Mesenchymal stem cell (in vitro differentiated cells and primary cell): ENCODE measurements around the gene BRIP1.

ENCODE experiments used
- DNase-seq: peaks from one replicate; pipeline ENCODE4 v3.0.0-alpha.2; 2013
- H2AFZ ChIP-seq: one replicate; pipeline ENCODE4 v1.6.1; 2013; ENCODE audit warnings: low read depth, mild to moderate bottlenecking, control low read depth, inconsistent platforms, low read length, moderate library complexity
- H2AK5ac ChIP-seq: 2 replicates; pipeline ENCODE4 v1.6.1; 2013; ENCODE audit warnings: low read length, moderate library complexity, mild to moderate bottlenecking, inconsistent platforms; ENCODE audit not compliant: severe bottlenecking
- H2BK120ac ChIP-seq: one replicate; pipeline ENCODE4 v1.6.1; 2013; ENCODE audit warnings: low read depth, mild to moderate bottlenecking, inconsistent platforms, low read length, moderate library complexity
- H2BK12ac ChIP-seq, 2 experiments: one replicate each; pipeline ENCODE4 v1.6.1; 2013; ENCODE audit warnings: inconsistent platforms in 2 of 2, low read length in 2 of 2, mild to moderate bottlenecking in 2 of 2, moderate library complexity in 2 of 2, control low read depth in 1 of 2
- H2BK15ac ChIP-seq: one replicate; pipeline ENCODE4 v1.6.1; 2013; ENCODE audit warnings: mild to moderate bottlenecking, low read depth, inconsistent platforms; ENCODE audit not compliant: poor library complexity, severe bottlenecking
- H2BK5ac ChIP-seq: 2 replicates; pipeline ENCODE4 v1.6.1; 2013; ENCODE audit warnings: low read depth, mild to moderate bottlenecking, low read length, control low read depth, inconsistent platforms; ENCODE audit not compliant: poor library complexity, severe bottlenecking
- H3K14ac ChIP-seq, 2 experiments: one replicate each; pipeline ENCODE4 v1.6.1; 2013; ENCODE audit warnings: inconsistent platforms in 2 of 2, low read length in 2 of 2, control low read depth in 1 of 2, mild to moderate bottlenecking in 1 of 2, moderate library complexity in 1 of 2
- H3K18ac ChIP-seq, 2 experiments: one replicate each; pipeline ENCODE4 v1.6.1; 2013; ENCODE audit warnings: inconsistent platforms in 2 of 2, low read length in 2 of 2, control low read depth in 1 of 2, low read depth in 1 of 2, mild to moderate bottlenecking in 1 of 2
- H3K23ac ChIP-seq, 2 experiments: one replicate each; pipeline ENCODE4 v1.6.1; 2013; ENCODE audit warnings: inconsistent platforms in 2 of 2, low read length in 2 of 2, mild to moderate bottlenecking in 2 of 2, moderate library complexity in 2 of 2, control low read depth in 1 of 2
- H3K27ac ChIP-seq: 2 replicates; pipeline ENCODE4 v1.5.1; 2013; ENCODE audit warnings: mild to moderate bottlenecking, moderate library complexity, low read length, control low read depth, inconsistent platforms; ENCODE audit not compliant: poor library complexity, severe bottlenecking
- H3K27me3 ChIP-seq, 2 experiments: 2 replicates each; pipeline versions ENCODE4 v1.6.1 to v1.7.0; 2013; ENCODE audit warnings: low read length in 2 of 2, mild to moderate bottlenecking in 2 of 2, moderate library complexity in 2 of 2, control low read depth in 1 of 2, inconsistent platforms in 1 of 2; ENCODE audit not compliant: control insufficient read depth in 1 of 2, insufficient read depth in 1 of 2
- H3K36me3 ChIP-seq, 2 experiments: 2 replicates each; pipeline versions ENCODE4 v1.6.1 to v1.7.0; 2013; ENCODE audit warnings: low read length in 2 of 2, control low read depth in 1 of 2, inconsistent platforms in 1 of 2, low read depth in 1 of 2, mild to moderate bottlenecking in 1 of 2; ENCODE audit not compliant: insufficient read depth in 2 of 2, control insufficient read depth in 1 of 2
- H3K4ac ChIP-seq, 2 experiments: one replicate each; pipeline ENCODE4 v1.6.1; 2013; ENCODE audit warnings: inconsistent platforms in 2 of 2, low read length in 2 of 2, mild to moderate bottlenecking in 2 of 2, moderate library complexity in 2 of 2, control low read depth in 1 of 2, low read depth in 1 of 2
- H3K4me1 ChIP-seq: 2 replicates; pipeline ENCODE4 v1.6.1; 2013; ENCODE audit warnings: low read depth, low read length, control low read depth; ENCODE audit not compliant: control insufficient read depth, insufficient read depth
- H3K4me2 ChIP-seq: 2 replicates; pipeline ENCODE4 v1.6.1; 2013; ENCODE audit warnings: low read length, mild to moderate bottlenecking, inconsistent platforms; ENCODE audit not compliant: poor library complexity, severe bottlenecking
- H3K4me3 ChIP-seq, 2 experiments: 2 replicates each; pipeline versions ENCODE4 v1.5.1 to v1.7.0; 2013; ENCODE audit warnings: low read length in 2 of 2, mild to moderate bottlenecking in 2 of 2, control low read depth in 1 of 2, low read depth in 1 of 2; ENCODE audit not compliant: insufficient read depth in 1 of 2
- H3K79me1 ChIP-seq: replicated peaks from 2 replicates; pipeline ENCODE4 v1.6.1; 2013; ENCODE audit warnings: mild to moderate bottlenecking, control low read depth, low read length, inconsistent platforms; ENCODE audit not compliant: poor library complexity, severe bottlenecking
- H3K9ac ChIP-seq: 2 replicates; pipeline ENCODE4 v1.7.0; 2013; ENCODE audit warnings: mild to moderate bottlenecking, low read length, moderate library complexity
- H3K9me3 ChIP-seq: 2 replicates; pipeline ENCODE4 v1.7.0; 2013; ENCODE audit warnings: mild to moderate bottlenecking, low read length; ENCODE audit not compliant: control insufficient read depth
- H4K8ac ChIP-seq: one replicate; pipeline ENCODE4 v1.6.1; 2013; ENCODE audit warnings: inconsistent platforms, mild to moderate bottlenecking, low read length, moderate library complexity
- H4K91ac ChIP-seq: one replicate; pipeline ENCODE4 v1.6.1; 2013; ENCODE audit warnings: mild to moderate bottlenecking, low read length, inconsistent platforms
- WGBS: methylation state at CpG from one replicate; pipeline ENCODE4 v1.1.7; 2013; ENCODE audit warnings: mixed read lengths; 5-methylcytosine and 5-hydroxymethylcytosine counted together

BRIP1 gene

DNA sequence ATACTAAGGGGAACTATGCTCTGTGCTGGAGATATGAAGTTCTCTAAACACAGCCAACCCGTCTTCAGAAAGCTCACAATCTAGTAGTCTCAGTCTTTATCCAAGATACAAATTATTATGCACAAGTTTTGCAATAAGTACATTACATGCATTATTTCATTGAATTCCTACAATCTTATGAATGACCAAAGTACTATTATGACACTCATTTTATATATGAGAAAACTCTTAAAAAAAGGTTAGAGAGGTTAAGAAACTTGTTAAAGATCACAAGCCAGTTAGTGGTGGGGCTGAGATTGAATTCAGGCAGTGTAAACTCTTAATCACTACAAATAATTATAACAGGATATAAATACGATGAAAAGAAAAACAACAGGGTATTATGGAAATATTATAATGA, 4.7 kb upstream of the BRIP1 start:
- H3K23ac ChIP-seq, result no peak overlapping the region
- no peak overlapping the region for H2BK12ac ChIP-seq
- no peak overlapping the region for H3K4me3 ChIP-seq
- no peak overlapping the region for H3K4ac ChIP-seq
- H2BK5ac ChIP-seq, result no peak overlapping the region
- H2AK5ac ChIP-seq, result no peak overlapping the region
- H3K9ac ChIP-seq, result no peak overlapping the region
- no peak overlapping the region for H4K8ac ChIP-seq
- no peak overlapping the region for H3K14ac ChIP-seq
- H3K27ac ChIP-seq, result no peak overlapping the region
- H3K4me2 ChIP-seq, result no peak overlapping the region
- H2AFZ ChIP-seq, result no peak overlapping the region
- no peak for DNase-seq
- H3K4me1 ChIP-seq, result no peaks in the 10 kb centered on the region
- no peak overlapping the region for H4K91ac ChIP-seq
- 100% methylated on average over 1 of the region's 2 CpGs for WGBS
- no peaks in the 10 kb centered on the region for H3K79me1 ChIP-seq
- H3K27me3 ChIP-seq, result no peaks in the 10 kb centered on the region
- H3K36me3 ChIP-seq, result peaks cover 7 to 47% of the 10 kb centered on the region in 2 experiments
- H2BK15ac ChIP-seq, result no peak overlapping the region
- H3K9me3 ChIP-seq, result no peaks in the 10 kb centered on the region
- no peak overlapping the region for H3K18ac ChIP-seq
- no peak overlapping the region for H2BK120ac ChIP-seq

DNA sequence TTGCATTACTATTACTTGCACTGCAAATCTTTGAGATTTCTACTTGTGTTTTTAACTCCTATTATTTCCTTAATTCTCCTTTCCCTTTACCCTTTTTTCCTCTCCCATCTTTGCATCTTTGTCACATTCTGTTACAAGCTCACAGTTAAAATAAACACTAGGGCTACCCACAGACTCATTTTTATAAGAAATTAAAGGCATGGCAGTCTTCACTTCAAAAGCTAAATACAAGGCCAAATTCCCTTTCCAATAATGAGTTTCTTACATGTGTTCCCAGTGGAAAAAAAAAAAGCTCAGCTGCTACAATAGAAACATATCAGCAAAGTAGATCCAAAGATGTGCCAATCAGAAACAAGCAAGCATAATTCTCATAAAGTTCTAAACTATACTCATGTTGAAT, 3.7 kb upstream of the BRIP1 start:
- H3K36me3 ChIP-seq, result peaks cover 7 to 45% of the 10 kb centered on the region in 2 experiments
- H3K79me1 ChIP-seq, result no peaks in the 10 kb centered on the region
- no peaks in the 10 kb centered on the region for H3K9me3 ChIP-seq
- H3K23ac ChIP-seq, result no peak overlapping the region
- H3K27ac ChIP-seq, result no peak overlapping the region
- H3K9ac ChIP-seq, result no peak overlapping the region
- no peak for DNase-seq
- no peak overlapping the region for H2BK5ac ChIP-seq
- H3K27me3 ChIP-seq, result no peaks in the 10 kb centered on the region
- no peak overlapping the region for H2BK15ac ChIP-seq
- H3K18ac ChIP-seq, result no peak overlapping the region
- H3K4me1 ChIP-seq, result no peaks in the 10 kb centered on the region
- H3K14ac ChIP-seq, result no peak overlapping the region
- no peak overlapping the region for H3K4me2 ChIP-seq
- H2AFZ ChIP-seq, result no peak overlapping the region
- no peak overlapping the region for H2BK12ac ChIP-seq
- H4K8ac ChIP-seq, result no peak overlapping the region
- H3K4me3 ChIP-seq, result no peak overlapping the region
- H3K4ac ChIP-seq, result no peak overlapping the region
- no peak overlapping the region for H2BK120ac ChIP-seq
- H2AK5ac ChIP-seq, result no peak overlapping the region
- H4K91ac ChIP-seq, result no peak overlapping the region

DNA sequence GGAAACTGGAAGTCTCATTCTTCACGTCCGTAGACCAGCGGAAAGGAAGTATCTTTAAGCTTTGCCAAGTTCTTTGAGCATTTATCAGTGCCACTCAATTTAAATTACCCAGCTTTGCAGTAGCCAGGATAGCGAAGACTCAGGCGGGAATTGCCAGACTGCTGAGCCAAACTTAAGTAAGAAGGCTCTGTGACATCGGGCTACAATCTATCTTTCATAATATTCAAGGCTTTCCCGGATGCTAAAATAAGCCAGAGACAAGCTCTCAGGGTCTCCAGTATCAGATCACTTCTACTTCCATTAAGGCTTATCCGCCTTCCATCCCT, 436 bp upstream of the BRIP1 start:
- no peak overlapping the region for H4K8ac ChIP-seq
- no peak overlapping the region for H3K18ac ChIP-seq
- H3K4ac ChIP-seq, result peak overlapping the region in 1 of 2 experiments; percentile 50
- peaks cover 5% of the 10 kb centered on the region for H3K79me1 ChIP-seq
- WGBS, result 11% methylated on average over 8 of the region's 8 CpGs
- H3K14ac ChIP-seq, result no peak overlapping the region
- H3K36me3 ChIP-seq, result peaks cover 4 to 15% of the 10 kb centered on the region in 2 experiments
- no peak overlapping the region for H2BK120ac ChIP-seq
- H2AK5ac ChIP-seq, result no peak overlapping the region
- peak overlapping the region; percentile 26 to 93 for H3K4me3 ChIP-seq
- no peak overlapping the region for H2BK12ac ChIP-seq
- H3K27ac ChIP-seq, result peak overlapping the region; percentile 78
- no peaks in the 10 kb centered on the region for H3K27me3 ChIP-seq
- H3K9ac ChIP-seq, result peak overlapping the region; percentile 92
- H3K9me3 ChIP-seq, result no peaks in the 10 kb centered on the region
- H2BK5ac ChIP-seq, result no peak overlapping the region
- H4K91ac ChIP-seq, result no peak overlapping the region
- H3K4me1 ChIP-seq, result peaks cover 3% of the 10 kb centered on the region
- peak overlapping the region; percentile 64 for H2AFZ ChIP-seq
- no peak overlapping the region for H3K23ac ChIP-seq
- peak overlapping the region; percentile 91 for H3K4me2 ChIP-seq
- H2BK15ac ChIP-seq, result no peak overlapping the region
- DNase-seq, result no peak

DNA sequence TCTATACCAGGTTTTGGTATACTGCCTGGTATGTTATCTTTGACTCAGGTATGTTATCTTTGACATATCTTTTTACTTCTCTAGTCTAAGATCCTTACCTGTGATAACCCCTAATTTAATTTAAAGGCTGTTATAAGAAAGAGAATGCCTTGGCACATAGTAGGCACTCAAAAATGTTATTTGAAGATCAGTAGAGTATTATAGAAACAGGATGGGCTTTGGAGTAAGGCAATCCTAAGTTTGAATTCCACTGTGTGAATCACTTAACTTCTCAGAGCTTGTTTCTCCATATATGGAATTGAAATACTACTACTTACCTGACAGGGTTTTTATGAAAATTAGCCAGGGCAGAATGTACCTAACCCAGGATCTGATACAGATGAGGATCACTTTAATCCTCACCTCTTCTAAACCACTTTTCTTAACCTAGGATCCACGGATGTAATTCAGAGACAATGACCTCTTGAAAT, 1.2 kb downstream of the BRIP1 start:
- Histone ChIP-seq H3K14ac (no peak overlapping the region), H3K27ac (peak overlapping the region; percentile 78), H3K79me1 (peaks cover 6% of the 10 kb centered on the region), H3K4me2 (no peak overlapping the region), H3K27me3 (no peaks in the 10 kb centered on the region), H3K23ac (no peak overlapping the region), H2AFZ (no peak overlapping the region), H3K4me3 (peak overlapping the region in 1 of 2 experiments; percentile 93), H3K18ac (no peak overlapping the region), H2BK12ac (no peak overlapping the region), H2BK5ac (no peak overlapping the region), H4K91ac (no peak overlapping the region), H2BK15ac (no peak overlapping the region), H3K9ac (peak overlapping the region; percentile 92), H3K4me1 (peaks cover 3% of the 10 kb centered on the region), H2AK5ac (peak overlapping the region; percentile 84), H3K9me3 (no peaks in the 10 kb centered on the region), H3K36me3 (peaks cover 4% of the 10 kb centered on the region in 2 experiments), H2BK120ac (no peak overlapping the region), H4K8ac (no peak overlapping the region), H3K4ac (no peak overlapping the region)
- WGBS, result no CpG with 5 or more reads among the region's 1 CpG
- peak; percentile 12 for DNase-seq
